Astrocyte of the spinal cord (primary cell): ENCODE measurements around the gene HPCAL1.

Experiments
- DNase-seq: peaks from one replicate; pipeline ENCODE4 v3.0.0; 2011; ENCODE audit warnings: low read depth, low spot score
- H3K4me3 ChIP-seq: 2 replicates; pipeline ENCODE4 v1.5.1; 2011; ENCODE audit warnings: low read depth, mild to moderate bottlenecking, low read length, moderate library complexity
- in situ Hi-C: cut with HindIII; loops from 2 replicates; pipeline ENCODE4 v1.10.0; 2017; ENCODE audit warnings: low sequenced_read_pairs
- TF ChIP-seq, protein P1 (sequence below): IDR thresholded peaks from 2 replicates; pipeline ENCODE4 v1.5.1; 2012; ENCODE audit warnings: low read depth, mild to moderate bottlenecking, low read length, inconsistent platforms

Gene HPCAL1

DNA sequence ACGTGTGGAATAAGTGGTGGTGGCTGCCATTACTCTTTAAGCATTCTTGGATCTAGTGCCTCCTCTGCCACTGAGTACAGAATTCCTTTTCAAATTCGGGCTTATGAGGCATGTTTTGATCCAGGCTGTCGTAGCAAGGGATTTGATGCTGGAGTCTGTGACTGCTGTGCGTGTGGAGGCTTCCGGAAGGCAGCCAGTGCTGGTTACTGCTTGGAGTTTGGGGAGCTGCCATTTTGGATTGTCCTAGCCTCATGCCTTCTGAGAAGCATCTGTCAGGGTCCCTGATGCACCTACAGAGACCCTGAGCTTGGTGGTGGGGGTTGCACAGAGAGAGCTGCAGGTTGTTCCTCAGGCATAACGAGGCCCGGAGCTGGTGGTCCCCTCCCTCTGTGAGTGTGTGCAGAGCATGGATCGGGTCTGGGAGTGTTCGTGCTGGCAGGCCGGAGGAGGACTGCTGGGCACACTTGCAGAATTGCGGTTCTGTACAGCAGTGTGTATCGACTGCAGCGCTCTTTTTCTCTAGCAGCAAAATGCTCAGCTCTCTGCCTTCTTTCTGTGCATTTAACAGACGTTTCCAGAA is 7.7 kb downstream of the HPCAL1 start:
- DNase-seq = no peak
- in situ Hi-C loops = no loop called here
- TF ChIP-seq, protein P1, sequence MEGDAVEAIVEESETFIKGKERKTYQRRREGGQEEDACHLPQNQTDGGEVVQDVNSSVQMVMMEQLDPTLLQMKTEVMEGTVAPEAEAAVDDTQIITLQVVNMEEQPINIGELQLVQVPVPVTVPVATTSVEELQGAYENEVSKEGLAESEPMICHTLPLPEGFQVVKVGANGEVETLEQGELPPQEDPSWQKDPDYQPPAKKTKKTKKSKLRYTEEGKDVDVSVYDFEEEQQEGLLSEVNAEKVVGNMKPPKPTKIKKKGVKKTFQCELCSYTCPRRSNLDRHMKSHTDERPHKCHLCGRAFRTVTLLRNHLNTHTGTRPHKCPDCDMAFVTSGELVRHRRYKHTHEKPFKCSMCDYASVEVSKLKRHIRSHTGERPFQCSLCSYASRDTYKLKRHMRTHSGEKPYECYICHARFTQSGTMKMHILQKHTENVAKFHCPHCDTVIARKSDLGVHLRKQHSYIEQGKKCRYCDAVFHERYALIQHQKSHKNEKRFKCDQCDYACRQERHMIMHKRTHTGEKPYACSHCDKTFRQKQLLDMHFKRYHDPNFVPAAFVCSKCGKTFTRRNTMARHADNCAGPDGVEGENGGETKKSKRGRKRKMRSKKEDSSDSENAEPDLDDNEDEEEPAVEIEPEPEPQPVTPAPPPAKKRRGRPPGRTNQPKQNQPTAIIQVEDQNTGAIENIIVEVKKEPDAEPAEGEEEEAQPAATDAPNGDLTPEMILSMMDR = no peak
- H3K4me3 ChIP-seq = no peak overlapping the region

GRCh38 chr2:10311736-10312135 is 9.0 kb downstream of the HPCAL1 start:
- TF ChIP-seq, protein P1 = no peak
- in situ Hi-C loops = no loop called here
- no peak for DNase-seq
- H3K4me3 ChIP-seq = no peak overlapping the region

- in situ Hi-C loops = no loop called here
- no peak overlapping the region for H3K4me3 ChIP-seq
- no peak for DNase-seq
- TF ChIP-seq, protein P1 = no peak
These were observed 9.8 kb downstream of the HPCAL1 start for GRCh38 chr2:10312437-10312957.

DNA sequence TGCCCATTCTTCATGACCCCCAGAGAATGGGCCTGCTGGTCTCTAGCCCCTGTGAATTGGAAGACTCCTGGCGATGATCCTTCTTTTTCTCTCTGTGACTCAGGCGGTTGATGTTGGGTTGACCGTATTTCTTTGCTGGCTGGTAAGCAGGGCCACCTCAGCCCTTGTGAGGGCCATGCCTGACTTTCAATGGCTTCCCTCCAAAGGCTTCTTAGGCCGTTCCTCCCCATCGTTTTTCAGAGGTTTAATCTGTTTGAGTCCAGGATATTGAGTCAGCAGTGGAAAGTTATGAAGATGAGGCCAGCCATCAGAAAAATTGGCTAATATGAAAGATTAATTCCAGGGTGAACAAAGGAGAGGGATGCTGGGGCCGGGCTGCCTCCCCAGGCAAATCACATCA is 13.6 kb downstream of the HPCAL1 start:
- TF ChIP-seq, protein P1 = no peak
- no peak for DNase-seq
- in situ Hi-C loops = no loop called here
- no peak overlapping the region for H3K4me3 ChIP-seq

DNA sequence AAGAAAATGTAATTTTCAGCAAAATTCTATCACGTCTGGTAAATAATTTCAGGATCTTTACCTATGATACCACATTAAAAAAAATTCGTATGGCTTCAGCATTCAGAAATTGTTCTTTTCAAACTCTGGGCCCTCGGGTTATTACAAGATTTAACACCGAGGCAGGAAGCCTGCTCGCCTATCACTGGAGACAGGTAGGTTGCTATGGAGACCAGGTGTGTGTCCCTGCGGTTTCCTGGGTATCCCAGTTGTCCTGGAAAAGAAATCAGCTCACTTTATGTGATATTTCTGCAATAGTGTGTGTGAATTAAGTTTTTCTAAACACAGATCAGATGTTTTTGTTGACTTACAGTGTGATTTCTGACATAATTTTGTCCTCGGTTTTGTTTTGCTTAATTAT is 14.2 kb downstream of the HPCAL1 start:
- H3K4me3 ChIP-seq = no peak overlapping the region
- TF ChIP-seq, protein P1 = no peak
- no peak for DNase-seq
- in situ Hi-C loops = no loop called here

DNA sequence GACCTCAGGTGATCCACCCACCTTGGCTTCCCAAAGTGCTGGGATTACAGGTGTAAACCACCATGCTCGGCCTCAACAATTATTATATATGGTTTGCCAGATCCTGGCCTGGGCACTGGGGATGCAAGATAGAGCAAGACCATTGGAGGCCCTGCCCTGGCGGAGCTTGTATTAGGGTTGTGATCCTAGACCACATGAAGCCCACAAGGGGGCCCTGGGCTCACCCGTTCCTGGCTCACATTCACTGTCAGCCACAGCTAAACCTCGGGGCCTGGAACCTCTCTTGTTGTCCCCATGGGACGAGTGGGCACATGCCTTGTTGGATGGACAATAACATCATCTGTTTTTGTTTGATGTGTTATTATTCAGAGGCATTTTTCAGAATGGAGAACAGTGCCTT is 14.9 kb downstream of the HPCAL1 start:
- H3K4me3 ChIP-seq = no peak overlapping the region
- TF ChIP-seq, protein P1 = no peak
- in situ Hi-C loops = no loop called here
- DNase-seq = no peak

- TF ChIP-seq, protein P1 = no peak
- DNase-seq = no peak
- no peak overlapping the region for H3K4me3 ChIP-seq
- in situ Hi-C loops = no loop called here
These were observed 15.6 kb downstream of the HPCAL1 start for GRCh38 chr2:10318345-10318744.
